GM12878 (cell line): ENCODE measurements around the gene MPP2. TPM values are rescaled to one million over a fixed set of nuclear protein-coding genes. Genes with fewer than 3 reads are reported as not detected.

Experiments
- ATAC-seq: fragments of 200-7000 bp; cut with Tn5 transposase; 3 replicates; pipeline ENCODE4 v1.9.1; 2020; ENCODE audit warnings: mild to moderate bottlenecking, moderate library complexity
- BruUV-seq: library from RNA; stranded (reverse); fragments of 400-500 nt; replicated peaks from 2 replicates; lab custom pipeline; 2021; lab: Mats Ljungman, UMichigan
- CTCF ChIA-PET: fragments of 300-600 bp; sonication (Branson Sonifier 250); formaldehyde crosslinking; extraction: SDS; loops from one replicate; lab custom pipeline; 2021; ENCODE audit warnings: inconsistent platforms; lab: Yijun Ruan, JAX
- POLR2A ChIA-PET: fragments of 350-600 bp; formaldehyde crosslinking; extraction: SDS; loops from one replicate; lab custom pipeline; 2021; ENCODE audit warnings: inconsistent platforms; lab: Charles Lee
- RAD21 ChIA-PET: fragments of 300-600 bp; sonication (Branson Sonifier 250); formaldehyde crosslinking; loops from one replicate; lab custom pipeline; 2023; ENCODE audit warnings: antibody characterized with exemption; ENCODE audit not compliant: unreplicated experiment; lab: Charles Lee
- SMC1A ChIA-PET: fragments of 300-600 bp; sonication (Branson Sonifier 250); formaldehyde crosslinking; loops from one replicate; lab custom pipeline; 2023; ENCODE audit not compliant: unreplicated experiment, uncharacterized antibody; lab: Charles Lee
- DNase-seq: peaks from one replicate; pipeline ENCODE4 v3.0.0-alpha.2; 2011; ENCODE audit warnings: low read depth, low spot score
- FAIRE-seq: peaks from 3 replicates; lab custom pipeline; 2011; peaks lifted over from hg19 to GRCh38; lab: Jason Lieb, UNC
- H2AFZ ChIP-seq: 2 replicates; pipeline ENCODE4 v1.6.0; 2011; ENCODE audit warnings: low read depth, low read length, control low read depth; ENCODE audit not compliant: control insufficient read depth
- H3K27ac ChIP-seq: 2 replicates; pipeline ENCODE4 v1.5.1; 2011; ENCODE audit warnings: control low read depth; ENCODE audit not compliant: control insufficient read depth, insufficient read depth
- H3K27me3 ChIP-seq, 2 experiments: replicated peaks in 1 of 2; 2 replicates each; pipeline versions ENCODE4 v1.6.0 to v1.6.1; 2011; ENCODE audit warnings: low read length in 1 of 2; ENCODE audit not compliant: control insufficient read depth in 2 of 2, insufficient read depth in 2 of 2
- H3K36me3 ChIP-seq, 2 experiments: 2 replicates each; pipeline ENCODE4 v1.5.1; 2011; ENCODE audit warnings: low read length in 1 of 2; ENCODE audit not compliant: control insufficient read depth in 2 of 2, insufficient read depth in 2 of 2
- H3K4me1 ChIP-seq: 2 replicates; pipeline ENCODE4 v1.6.1; 2011; ENCODE audit warnings: mild to moderate bottlenecking, low read length, moderate library complexity, mixed read lengths; ENCODE audit not compliant: control insufficient read depth, insufficient read depth
- H3K4me2 ChIP-seq: 2 replicates; pipeline ENCODE4 v1.6.0; 2011; ENCODE audit warnings: control low read depth; ENCODE audit not compliant: control insufficient read depth, insufficient read depth
- H3K4me3 ChIP-seq: fragments of 200-600 bp; sonication (generic); 2 replicates; pipeline ENCODE4 v1.5.1; 2016
- H3K79me2 ChIP-seq: 2 replicates; pipeline ENCODE4 v1.6.0; 2011; ENCODE audit warnings: low read length; ENCODE audit not compliant: control insufficient read depth, insufficient read depth
- H3K9ac ChIP-seq: 2 replicates; pipeline ENCODE4 v1.8.0; 2011; ENCODE audit warnings: low read length, control low read depth, mixed read lengths; ENCODE audit not compliant: control insufficient read depth, insufficient read depth
- H3K9me3 ChIP-seq: replicated peaks from 3 replicates; pipeline ENCODE4 v1.5.1; 2011; ENCODE audit warnings: mild to moderate bottlenecking, low read length; ENCODE audit not compliant: control insufficient read depth, insufficient read depth
- H4K20me1 ChIP-seq: 2 replicates; pipeline ENCODE4 v1.6.0; 2011; ENCODE audit not compliant: control insufficient read depth, insufficient read depth
- ATF2 ChIP-seq: IDR thresholded peaks from 2 replicates; pipeline ENCODE4 v1.6.1; 2012; ENCODE audit warnings: low read length, inconsistent platforms
- ATF7 ChIP-seq: fragments of 450-650 bp; IDR thresholded peaks from 2 replicates; pipeline ENCODE4 v1.6.1; 2016; ENCODE audit warnings: low read depth, mild to moderate bottlenecking
- CEBPZ ChIP-seq: fragments of 150-350 bp; IDR thresholded peaks from 2 replicates; pipeline ENCODE4 v1.6.1; 2016; ENCODE audit warnings: low read depth, low read length
- CHD1 ChIP-seq: IDR thresholded peaks from 2 replicates; pipeline ENCODE4 v1.6.1; 2012; ENCODE audit warnings: low read depth, low read length, improper control_type of control experiment
- FOS ChIP-seq: IDR thresholded peaks from 3 replicates; pipeline ENCODE4 v1.6.1; 2011; ENCODE audit warnings: borderline replicate concordance; ENCODE audit not compliant: insufficient read length; ENCODE audit errors: extremely low read depth
- GATAD2B ChIP-seq: fragments of 450-650 bp; conservative IDR thresholded peaks from 2 replicates; pipeline ENCODE4 v1.6.1; 2017; ENCODE audit warnings: low read depth, mild to moderate bottlenecking, moderate library complexity
- HDAC2 ChIP-seq: fragments of 200-600 bp; sonication (generic); IDR thresholded peaks from 2 replicates; pipeline ENCODE4 v1.6.1; 2017
- JUNB ChIP-seq: IDR thresholded peaks from 2 replicates; pipeline ENCODE4 v1.6.1; 2016; ENCODE audit warnings: antibody characterized with exemption, mild to moderate bottlenecking
- LARP7 ChIP-seq: fragments of 450-650 bp; IDR thresholded peaks from 2 replicates; pipeline ENCODE4 v1.6.1; 2017; ENCODE audit warnings: mild to moderate bottlenecking
- MEF2A ChIP-seq: IDR thresholded peaks from 2 replicates; pipeline ENCODE4 v1.6.1; 2011; ENCODE audit warnings: low read depth, mild to moderate bottlenecking, low read length, moderate library complexity; ENCODE audit not compliant: insufficient read depth
- MTA2 ChIP-seq: fragments of 450-650 bp; IDR thresholded peaks from 2 replicates; pipeline ENCODE4 v1.6.1; 2016; ENCODE audit warnings: low read depth, mild to moderate bottlenecking, moderate library complexity
- NBN ChIP-seq: fragments of 450-650 bp; IDR thresholded peaks from 2 replicates; pipeline ENCODE4 v1.6.1; 2016
- SIX5 ChIP-seq: IDR thresholded peaks from 2 replicates; pipeline ENCODE4 v1.6.1; 2011; ENCODE audit warnings: mild to moderate bottlenecking, low read depth, low read length, moderate library complexity; ENCODE audit not compliant: severe bottlenecking
- SMAD1 ChIP-seq: fragments of 450-650 bp; IDR thresholded peaks from 2 replicates; pipeline ENCODE4 v1.6.1; 2018; ENCODE audit warnings: mild to moderate bottlenecking, low read depth; ENCODE audit not compliant: partially characterized antibody
- SP1 ChIP-seq: IDR thresholded peaks from one replicate; pipeline ENCODE4 v1.6.1; 2011; ENCODE audit warnings: low read depth, low read length
- SUZ12 ChIP-seq: fragments of 200-600 bp; sonication (generic); IDR thresholded peaks from one replicate; pipeline ENCODE4 v1.6.1; 2018; ENCODE audit warnings: antibody characterized with exemption, mild to moderate bottlenecking; ENCODE audit not compliant: unreplicated experiment
- ZNF592 ChIP-seq: fragments of 450-650 bp; IDR thresholded peaks from 2 replicates; pipeline ENCODE4 v1.6.1; 2017; ENCODE audit warnings: mild to moderate bottlenecking, moderate library complexity
- WGBS: methylation state at CpG from one replicate; pipeline ENCODE4 v1.1.6; 2016; ENCODE audit warnings: low lambda C conversion rate; ENCODE audit not compliant: insufficient replicate concordance, insufficient coverage; ENCODE audit errors: missing lambda C conversion rate; 5-methylcytosine and 5-hydroxymethylcytosine counted together
- in situ Hi-C: fragments of 300-500 bp; cut with MboI; formaldehyde crosslinking; loops from 9 replicates; pipeline ENCODE4 v1.14.3; 2018; ENCODE audit warnings: mixed read lengths
- intact Hi-C: fragments of 100-400 bp; cut with micrococcal nuclease; formaldehyde crosslinking; loops from one replicate; pipeline ENCODE4 v1.14.2; 2022; ENCODE audit not compliant: unreplicated experiment
- polyA plus RNA-seq, 11 experiments: library from polyadenylated mRNA; depleted of rRNA in 4 of 11; unstranded in 6 of 11; stranded (reverse) in 5 of 11; fragments of >200 nt; fragmentation: Nextera tagmentation in 4 of 11; fragmentation: Illumina TruSeq in 1 of 11; extraction: Ambion mirVana in 4 of 11; extraction: Trizol in 1 of 11; gene quantifications; 1 replicate in 1 of 11; 2 replicates in 10 of 11; pipeline versions ENCODE4 v1.2.1 to v1.2.3, GENCODE V29; 2011 to 2016; ENCODE audit warnings: inconsistent platforms in 2 of 11, missing spikeins in 2 of 11, low read depth in 1 of 11
- total RNA-seq, 4 experiments: library from RNA; depleted of rRNA in 3 of 4; stranded (reverse); fragments of >200 nt in 3 of 4; fragmentation: Illumina TruSeq in 1 of 4; extraction: Trizol in 1 of 4; gene quantifications; 2 replicates each; pipeline versions ENCODE4 v1.2.1 to v1.2.3, GENCODE V29; 2013 to 2021

The MPP2 gene
- total and polyA plus RNA-seq, 10 of the 15 experiments (the other 5 are each of a cell fraction or from before 2014, with no cell fraction given) = 0.02 to 0.23 (median 0.15) TPM; not detected in 2

GRCh38 chr17:43956222-43956621 is 48.9 kb upstream of the MPP2 start:
- in situ Hi-C loops = no loop called here
- Histone ChIP-seq H2AFZ (no peak overlapping the region), H3K9me3 (no peaks in the 10 kb centered on the region), H3K27me3 (peaks cover 0 to 5% of the 10 kb centered on the region in 2 experiments; a peak in 2 of 4 replicates), H3K27ac (no peak overlapping the region), H3K4me2 (no peak overlapping the region), H3K4me3 (no peak overlapping the region)
- ChIA-PET POLR2A (interaction anchor here (0.5 kb wide), 1 partner anchor 85 kb away, joined by 3 read pairs; no protein-coding TSS in a partner anchor), RAD21 (no interaction called here)
- intact Hi-C loops = no loop called here
- FAIRE-seq = no peak
- 58% methylated on average over 8 of the region's 8 CpGs for WGBS
- BruUV-seq = no TSS peak
- TF ChIP-seq GATAD2B = no peak
- TF ChIP-seq FOS = no peak
- TF ChIP-seq SP1 = no peak
- TF ChIP-seq CEBPZ = no peak
- no peak for TF ChIP-seq ZNF592
- TF ChIP-seq LARP7 = no peak
- no peak for TF ChIP-seq JUNB
- no peak for TF ChIP-seq SMAD1
- TF ChIP-seq MTA2 = no peak
- TF ChIP-seq SUZ12 = no peak
- TF ChIP-seq NBN = no peak
- no peak for TF ChIP-seq MEF2A
- TF ChIP-seq HDAC2 = no peak
- no peak for TF ChIP-seq CHD1
- no peak for TF ChIP-seq ATF7
- TF ChIP-seq SIX5 = no peak
- no peak for TF ChIP-seq ATF2
- TF ChIP-seq, all 136 proteins: peak for 0
- Histone ChIP-seq H4K20me1 (no peaks in the 10 kb centered on the region), H3K36me3 (no peaks in the 10 kb centered on the region), H3K9ac (no peak overlapping the region), H3K4me1 (no peaks in the 10 kb centered on the region), H3K79me2 (no peaks in the 10 kb centered on the region)
- CTCF ChIA-PET = no interaction called here
- SMC1A ChIA-PET = interaction anchor here (1.2 kb wide), 1 partner anchor 13 kb away, joined by 4 read pairs; no protein-coding TSS in a partner anchor
- no peak for DNase-seq
- no peak for ATAC-seq
